ENCODE results near the gene CARS2.
"Not testable (repeated sequence)": the region's sequence is repeated elsewhere in the genome, so short reads cannot be mapped to it uniquely, and the experiment has no call there.

Gene CARS2, protein sequence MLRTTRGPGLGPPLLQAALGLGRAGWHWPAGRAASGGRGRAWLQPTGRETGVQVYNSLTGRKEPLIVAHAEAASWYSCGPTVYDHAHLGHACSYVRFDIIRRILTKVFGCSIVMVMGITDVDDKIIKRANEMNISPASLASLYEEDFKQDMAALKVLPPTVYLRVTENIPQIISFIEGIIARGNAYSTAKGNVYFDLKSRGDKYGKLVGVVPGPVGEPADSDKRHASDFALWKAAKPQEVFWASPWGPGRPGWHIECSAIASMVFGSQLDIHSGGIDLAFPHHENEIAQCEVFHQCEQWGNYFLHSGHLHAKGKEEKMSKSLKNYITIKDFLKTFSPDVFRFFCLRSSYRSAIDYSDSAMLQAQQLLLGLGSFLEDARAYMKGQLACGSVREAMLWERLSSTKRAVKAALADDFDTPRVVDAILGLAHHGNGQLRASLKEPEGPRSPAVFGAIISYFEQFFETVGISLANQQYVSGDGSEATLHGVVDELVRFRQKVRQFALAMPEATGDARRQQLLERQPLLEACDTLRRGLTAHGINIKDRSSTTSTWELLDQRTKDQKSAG
- 28.9 to 117 (median 81.7) reads per million in 18 experiments for total RNA-seq

DNA sequence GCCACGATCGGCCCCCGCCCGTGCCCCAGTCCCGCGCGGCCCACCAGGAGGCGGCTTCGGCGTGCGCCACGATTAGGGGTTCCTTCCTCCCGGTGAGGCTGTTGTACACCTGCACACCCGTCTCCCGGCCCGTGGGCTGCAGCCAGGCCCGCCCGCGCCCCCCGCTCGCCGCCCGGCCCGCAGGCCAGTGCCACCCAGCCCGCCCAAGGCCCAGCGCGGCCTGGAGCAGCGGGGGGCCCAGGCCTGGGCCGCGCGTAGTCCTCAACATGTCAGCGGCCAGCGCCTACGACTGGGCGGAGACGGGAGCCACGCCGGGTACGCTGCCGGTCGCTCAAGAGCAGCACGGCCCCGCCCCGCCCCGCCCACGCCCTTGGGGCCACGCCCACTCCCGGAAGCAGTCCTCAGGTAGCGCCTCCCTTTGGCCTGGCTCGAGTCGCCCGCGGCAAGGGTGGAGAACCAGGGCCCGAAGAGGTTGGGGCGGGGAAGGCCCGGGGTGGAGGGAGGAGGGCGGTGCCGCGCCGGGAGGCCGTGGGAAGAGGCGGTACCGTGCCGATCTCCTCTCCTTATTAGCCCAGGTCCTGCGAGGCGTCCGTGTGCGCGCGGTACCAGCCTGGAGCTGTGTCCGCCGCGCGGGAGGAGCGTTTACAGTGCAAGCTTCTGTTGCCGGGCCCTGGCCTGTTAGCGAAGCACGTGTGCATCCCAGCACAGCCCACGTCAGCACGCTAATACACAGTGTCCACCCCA, at the start of gene CARS2:
Gene CARS2 (minus strand): TSS at position 291 of the 744 bp plus-strand sequence. CDS start 23 bp downstream, at position 268.
- DNase-seq, result peak; percentile 98

DNA sequence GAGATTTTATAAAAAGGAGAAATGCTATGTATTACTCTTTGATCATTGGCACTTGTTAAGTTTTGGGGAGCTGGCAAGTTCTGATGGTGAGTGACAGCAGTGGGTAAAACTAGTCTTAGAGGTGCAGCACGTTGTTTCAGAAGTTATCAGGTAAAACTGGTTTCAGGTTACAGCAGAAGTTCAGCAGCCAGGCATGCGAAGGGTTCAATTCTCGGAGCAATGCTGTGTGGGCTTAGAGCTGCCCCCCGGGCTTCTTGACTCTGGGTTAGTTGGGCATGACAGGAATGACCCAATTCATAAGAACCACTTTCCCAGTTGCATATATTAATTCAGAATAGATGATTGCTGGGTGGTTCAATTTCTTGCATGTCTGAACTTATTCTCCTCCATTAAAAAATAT, 42.4 kb upstream of the CARS2 start:
- DNase-seq, result no peak

DNA sequence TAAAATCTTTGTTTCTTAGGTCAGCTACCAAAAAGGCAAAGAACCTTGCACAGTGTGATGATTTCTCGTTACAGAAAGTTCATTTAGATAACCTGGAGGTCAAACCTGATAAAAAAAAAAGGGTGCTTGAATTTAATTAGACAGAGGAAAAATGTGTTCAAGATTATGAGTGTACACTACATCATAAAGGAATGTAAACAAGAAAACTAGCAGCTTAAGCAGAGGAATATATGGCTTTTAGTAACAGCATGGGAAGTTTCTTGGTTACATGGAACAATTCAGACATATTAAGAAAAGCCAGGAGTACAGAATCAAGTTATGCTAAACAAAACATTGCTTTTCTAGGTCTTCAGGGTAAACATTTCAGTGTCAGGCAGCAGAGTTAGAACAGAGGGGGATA, 40.5 kb upstream of the CARS2 start:
- no peak for DNase-seq

DNA sequence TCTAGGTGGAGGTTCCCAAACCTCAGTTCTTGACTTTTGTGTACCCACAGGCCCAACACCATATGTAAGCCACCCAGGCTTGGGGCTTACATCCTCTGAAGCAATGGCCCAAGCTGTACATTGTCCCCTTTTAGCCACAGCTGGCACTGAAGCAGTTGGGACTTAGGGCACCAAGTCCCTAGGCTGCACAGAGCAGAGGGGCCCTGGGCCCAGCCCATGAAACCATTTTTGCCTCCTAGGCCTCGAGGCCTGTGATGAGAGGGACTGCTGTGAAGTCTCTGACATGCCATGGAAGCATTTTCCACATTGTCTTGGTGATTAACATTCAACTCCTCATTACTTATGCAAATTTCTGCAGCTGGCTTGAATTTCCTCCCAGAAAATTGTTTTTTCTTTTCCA, 37.8 kb upstream of the CARS2 start:
- DNase-seq, result no peak

DNA sequence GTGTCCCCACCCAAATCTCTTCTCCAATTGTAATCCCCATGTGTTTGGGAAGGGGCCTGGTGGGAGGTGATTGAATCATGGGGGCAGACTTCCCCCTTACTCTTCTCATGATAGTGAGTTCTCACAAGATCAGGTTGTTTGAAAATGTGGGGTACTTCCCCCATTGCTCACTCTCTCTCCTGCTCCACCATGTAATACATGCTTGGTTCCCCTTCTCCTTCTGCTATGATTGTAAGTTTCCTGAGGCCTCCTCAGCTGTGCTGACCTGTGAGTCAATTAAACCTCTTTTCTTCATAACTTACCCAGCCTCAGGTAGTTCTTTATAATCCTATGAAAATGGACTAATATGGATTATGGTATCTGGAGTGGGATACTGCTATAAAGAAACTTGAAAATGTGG, 31.6 kb upstream of the CARS2 start:
- no peak for DNase-seq

DNA sequence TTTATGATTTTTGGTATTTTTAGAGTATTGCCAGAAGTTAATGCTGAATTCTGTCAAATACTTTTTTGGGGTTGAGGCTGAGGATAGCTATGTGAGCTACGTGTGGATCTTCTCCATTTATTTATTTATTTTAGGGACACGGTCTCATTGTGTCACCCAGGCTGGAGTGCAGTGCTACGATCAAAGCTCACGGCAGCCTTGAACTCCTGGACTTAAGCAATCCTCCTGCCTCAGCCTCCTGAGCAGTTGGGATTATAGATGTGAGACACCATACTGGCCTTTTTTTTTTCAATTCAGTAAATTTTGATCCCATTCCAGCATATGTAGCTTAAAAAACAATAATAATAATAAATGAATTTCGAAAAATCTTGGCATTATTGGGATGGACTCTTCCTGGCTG, 28.6 kb upstream of the CARS2 start:
- DNase-seq, result no peak

DNA sequence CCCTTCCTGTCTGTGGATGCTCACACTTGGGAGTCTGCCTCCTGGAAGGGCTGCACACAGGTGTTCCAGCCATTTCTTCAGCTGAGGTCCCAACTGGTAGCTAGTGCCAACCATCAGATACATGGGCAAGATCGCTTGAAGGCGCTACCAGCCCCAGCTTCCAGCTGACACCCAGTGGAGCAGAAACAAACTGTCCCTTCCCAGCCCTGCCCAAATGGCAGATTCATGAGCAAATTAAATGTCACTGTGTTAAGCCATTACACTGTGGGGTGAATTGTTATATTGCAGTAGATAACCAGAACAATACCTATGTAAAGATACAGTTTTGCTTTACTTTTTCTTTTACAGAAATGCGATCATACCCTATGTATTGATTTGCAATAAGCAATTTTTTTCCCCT, 25.2 kb upstream of the CARS2 start:
- no peak for DNase-seq

DNA sequence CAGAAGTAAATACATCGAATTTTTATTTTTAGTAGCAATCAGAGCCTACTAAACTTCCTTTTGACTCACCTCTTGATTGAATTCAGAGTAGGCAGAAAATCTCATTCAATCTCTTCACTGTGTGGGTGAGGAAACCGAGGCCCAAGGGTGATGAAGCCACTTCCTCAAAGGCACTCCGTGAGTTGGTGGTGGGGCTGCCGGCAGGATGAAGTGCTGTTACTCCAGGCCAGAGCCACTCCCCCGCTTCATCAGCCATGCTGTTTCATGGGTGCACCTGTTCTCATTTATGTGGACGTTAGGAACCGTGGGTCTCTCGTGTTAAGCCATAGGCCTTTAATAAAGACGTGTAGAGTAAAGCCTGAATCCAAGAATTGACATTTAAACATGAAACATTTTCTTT, 20.8 kb upstream of the CARS2 start:
- peak; percentile 38 to 56 for DNase-seq

DNA sequence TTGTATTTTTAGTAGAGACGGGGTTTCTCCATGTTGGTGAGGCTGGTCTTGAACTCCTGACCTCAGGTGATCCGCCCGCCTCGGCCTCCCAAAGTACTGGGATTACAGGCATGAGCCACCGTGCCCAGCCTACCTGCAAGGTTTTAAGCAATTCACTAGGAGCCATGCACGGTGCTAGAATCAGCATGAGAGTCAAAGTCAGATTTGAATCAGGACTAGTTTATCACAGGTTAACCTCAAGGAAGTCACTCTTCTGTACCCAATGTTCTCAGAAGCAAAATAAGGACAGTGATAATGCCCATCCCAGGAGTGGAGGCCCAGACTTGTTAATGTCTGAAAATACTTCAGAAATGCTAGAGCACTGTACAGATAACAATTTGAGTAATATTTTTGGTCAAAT, 20.2 kb upstream of the CARS2 start:
- DNase-seq, result not testable (repeated sequence)

DNA sequence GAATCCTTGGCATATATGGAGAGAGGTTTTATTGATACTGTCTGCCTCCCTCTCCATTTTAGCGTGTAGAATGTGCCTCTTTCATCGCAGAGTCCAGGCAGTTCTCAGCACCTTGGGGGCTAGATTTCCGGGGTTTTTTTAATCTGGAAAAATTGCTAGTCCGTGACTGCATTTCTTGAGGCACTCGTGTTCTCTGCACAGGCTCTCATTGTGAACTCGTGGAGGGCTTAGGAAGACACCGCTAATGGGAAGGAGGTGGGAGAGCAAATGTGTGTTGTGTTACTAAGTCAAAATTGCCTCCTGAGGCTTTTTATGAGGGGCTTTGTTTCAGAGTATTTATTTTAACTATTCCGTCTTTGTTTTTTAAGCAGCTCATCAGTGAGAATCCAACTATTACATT, 17.7 kb upstream of the CARS2 start:
- no peak for DNase-seq

DNA sequence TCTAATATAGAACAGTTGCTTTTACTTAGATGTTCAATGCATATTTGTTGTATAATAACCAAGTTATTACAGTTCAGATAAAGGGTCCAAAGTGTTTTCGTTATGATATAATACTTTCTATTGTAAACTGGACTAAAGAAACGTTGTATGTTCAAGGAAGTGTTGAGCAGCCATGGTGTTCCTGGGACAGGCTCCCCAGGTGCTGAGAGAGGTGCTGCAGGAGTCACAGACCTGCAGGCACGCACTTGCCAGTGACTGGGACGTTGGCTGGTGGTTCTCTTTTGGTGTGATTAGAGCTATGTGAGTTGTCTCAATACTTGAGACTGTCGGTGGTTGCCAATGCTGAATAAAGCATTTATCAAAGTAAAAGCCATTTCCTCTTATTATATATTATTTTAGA, 17.1 kb upstream of the CARS2 start:
- DNase-seq, result no peak

DNA sequence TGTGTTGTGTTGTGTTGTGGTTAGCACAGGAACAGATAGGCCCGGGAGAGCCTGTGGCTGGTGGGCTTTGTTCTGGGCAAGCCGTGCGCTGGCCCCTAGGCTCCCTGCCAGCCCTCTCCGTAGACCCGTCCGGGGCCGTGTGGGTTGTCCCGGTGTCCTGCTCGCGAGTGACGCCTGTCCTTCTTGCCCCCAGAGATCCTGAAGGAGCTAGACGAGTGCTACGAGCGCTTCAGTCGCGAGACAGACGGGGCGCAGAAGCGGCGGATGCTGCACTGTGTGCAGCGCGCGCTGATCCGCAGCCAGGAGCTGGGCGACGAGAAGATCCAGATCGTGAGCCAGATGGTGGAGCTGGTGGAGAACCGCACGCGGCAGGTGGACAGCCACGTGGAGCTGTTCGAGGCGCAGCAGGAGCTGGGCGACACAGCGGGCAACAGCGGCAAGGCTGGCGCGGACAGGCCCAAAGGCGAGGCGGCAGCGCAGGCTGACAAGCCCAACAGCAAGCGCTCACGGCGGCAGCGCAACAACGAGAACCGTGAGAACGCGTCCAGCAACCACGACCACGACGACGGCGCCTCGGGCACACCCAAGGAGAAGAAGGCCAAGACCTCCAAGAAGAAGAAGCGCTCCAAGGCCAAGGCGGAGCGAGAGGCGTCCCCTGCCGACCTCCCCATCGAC, 13.3 kb upstream of the CARS2 start:
- DNase-seq, result no peak

DNA sequence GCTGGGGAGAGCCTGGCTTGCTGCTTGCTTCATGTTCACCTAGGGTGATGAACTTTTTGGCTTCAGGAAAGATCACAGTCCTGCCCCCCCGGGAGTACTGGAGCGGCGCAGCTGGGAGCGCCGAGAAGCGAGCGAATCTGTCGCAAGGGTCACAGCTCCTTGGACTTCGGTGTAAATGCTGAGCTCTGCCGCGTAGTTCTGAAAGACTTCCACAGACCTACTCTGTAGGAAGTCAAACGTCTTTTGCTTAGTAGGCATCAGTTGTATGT, 10.3 kb upstream of the CARS2 start:
- peak; percentile 48 to 52 for DNase-seq

DNA sequence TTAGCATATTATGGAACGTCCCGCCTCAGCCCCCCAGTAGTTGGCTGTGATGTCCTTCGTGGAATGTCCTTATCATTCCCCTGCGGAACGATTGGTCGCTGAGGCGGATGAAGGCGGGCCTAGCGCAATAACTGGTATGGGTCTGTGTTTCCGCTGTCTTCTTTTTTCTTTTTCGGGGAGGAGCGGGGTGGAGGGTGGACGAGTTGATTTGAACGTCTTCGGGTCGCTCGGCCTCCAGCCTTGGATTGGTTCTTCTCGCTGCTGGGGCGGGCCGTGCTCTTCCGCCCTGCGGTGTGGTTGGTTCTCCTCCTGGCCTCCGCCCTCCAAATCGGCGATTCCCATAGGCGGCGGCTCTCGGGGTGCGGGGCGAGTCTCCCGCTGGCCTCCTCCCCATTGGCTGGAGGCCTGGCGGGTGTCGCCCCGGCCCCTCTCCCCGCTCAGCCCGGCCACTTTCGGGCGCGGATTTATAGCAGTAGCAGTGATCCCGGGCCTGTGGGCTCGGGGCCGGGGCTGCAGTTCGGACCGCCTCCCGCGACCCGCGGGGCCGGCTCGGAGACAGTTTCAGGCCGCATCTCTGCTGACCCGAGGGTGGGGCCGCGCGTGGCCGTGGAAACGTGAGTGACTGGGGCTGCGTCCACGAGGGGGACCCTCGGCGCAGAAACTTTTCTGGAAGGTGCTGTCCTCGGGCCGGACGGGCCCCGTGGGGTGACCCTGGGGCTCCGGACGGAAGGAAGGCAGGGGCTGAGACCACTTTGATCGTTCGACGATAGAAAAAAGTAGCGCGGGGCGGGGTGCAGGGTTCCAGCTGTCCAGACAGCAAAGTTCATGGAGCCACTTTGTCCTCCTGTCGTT, 9.7 kb upstream of the CARS2 start:
- peak; percentile 100 for DNase-seq

DNA sequence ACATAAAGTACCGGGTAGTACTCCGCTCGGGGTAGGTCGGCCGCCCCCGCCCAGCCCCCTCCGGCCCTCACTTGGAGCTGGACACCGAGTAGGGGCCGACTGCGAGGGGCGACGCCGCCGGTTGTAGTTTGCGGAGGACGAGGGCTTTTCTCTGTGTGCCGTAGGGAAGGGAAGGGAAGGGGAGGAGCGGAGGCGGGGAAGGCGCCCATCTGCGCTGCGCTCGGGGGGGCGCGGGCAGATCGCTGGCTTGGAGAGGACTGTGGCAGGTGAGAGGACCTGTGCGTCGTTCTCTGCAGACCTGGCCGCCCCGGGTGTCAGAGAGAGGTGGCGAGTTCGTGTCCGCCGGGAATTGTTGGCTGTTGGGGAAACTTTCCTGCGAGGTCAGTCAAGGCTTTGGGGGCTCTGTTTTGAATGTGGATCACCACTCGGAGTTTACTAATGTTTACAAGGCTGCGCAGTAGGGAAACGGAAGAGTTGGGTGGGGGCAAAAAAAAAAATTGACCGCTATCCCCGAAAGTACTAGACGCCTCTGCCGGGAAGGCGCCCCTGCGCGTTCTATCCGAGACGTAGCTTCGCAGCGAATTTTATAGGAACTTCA, 9.0 kb upstream of the CARS2 start:
- DNase-seq, result peak; percentile 15 to 32

DNA sequence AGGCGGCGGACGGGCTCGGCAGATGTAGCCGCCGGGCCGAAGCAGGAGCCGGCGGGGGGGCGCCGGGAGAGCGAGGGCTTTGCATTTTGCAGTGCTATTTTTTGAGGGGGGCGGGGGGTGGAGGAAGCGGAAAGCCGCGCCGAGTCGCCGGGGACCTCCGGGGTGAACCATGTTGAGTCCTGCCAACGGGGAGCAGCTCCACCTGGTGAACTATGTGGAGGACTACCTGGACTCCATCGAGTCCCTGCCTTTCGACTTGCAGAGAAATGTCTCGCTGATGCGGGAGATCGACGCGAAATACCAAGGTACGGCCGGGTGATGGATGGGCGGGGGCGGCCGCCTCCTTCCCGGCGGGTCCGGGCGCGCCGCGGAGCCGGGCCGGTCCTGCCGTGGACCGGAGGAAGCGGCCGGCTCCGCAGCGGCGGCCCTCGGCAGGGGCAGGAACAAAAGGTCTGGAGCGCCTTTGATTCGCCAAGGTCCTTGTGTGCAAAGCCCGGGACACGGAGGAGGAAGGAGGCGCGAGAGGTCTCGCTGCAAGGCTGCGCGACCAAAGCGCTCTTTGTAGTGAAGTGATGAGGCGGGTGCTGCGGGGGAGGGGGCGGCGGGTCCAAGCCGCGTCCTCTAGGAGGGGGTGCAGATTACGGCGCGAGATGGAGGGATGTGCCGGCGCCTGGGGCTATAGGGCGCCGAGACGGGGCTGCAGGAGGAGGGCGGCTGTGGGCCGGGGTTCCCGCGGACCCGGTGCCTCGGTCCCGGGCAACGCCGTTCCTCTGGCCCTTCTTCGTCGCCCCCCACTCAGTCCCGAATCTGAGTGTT, 8.3 kb upstream of the CARS2 start:
- peak; percentile 54 to 72 for DNase-seq

DNA sequence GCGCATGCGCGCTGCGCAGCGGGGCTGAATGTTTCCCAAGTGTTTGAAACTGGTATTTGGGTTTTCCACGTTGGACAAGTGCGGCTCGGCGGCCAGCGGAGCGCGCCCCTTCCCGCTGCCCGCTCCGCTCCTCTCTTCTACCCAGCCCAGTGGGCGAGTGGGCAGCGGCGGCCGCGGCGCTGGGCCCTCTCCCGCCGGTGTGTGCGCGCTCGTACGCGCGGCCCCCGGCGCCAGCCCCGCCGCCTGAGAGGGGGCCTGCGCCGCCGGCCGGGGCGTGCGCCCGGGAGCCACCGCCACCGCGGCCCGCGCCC, 7.7 kb upstream of the CARS2 start, which contains the start of gene ING1:
Gene ING1 (plus strand): TSS at position 59 of the 311 bp plus-strand sequence. CDS start 450 bp downstream, outside the sequence.
- no peak for DNase-seq

DNA sequence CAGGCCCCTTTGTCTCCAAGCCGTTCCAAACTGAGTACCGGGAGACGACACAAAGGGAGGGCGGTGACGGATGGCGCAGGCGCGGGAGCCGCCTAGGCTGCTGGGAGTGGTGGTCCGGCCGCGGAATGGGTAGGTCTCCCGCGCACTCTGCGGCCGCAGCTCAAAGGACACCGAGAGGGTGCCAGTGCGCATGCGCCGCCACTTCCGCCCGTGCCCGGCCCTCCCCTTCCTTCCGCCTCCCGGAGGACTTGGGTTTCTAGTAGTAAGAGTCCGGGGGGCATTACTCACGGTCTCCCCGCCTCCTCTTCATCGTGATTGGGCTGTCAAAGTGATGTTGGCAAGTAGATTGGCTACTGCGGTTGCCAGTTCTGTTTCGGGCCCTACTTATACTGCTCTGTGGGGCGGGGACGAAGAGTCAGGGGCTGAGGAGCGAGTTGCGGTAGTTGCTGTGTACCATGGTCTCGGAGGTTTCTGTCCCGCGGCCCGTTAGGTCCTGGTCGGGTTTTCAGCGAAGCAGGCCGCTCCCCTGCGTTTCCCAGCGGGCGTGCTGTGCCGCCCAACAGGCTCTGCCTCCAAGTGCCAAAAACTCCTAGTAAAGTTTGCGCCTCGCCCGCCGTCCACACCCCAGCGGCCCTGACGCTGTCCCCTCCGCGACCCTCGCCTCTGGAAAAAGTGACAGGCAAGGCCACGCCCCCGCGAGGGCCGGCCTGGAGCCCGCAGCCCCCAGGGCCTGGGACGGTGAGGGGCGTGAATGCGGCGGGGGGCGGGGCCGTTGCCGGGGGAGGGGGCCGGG, 7.1 kb upstream of the CARS2 start:
- peak; percentile 99 for DNase-seq

DNA sequence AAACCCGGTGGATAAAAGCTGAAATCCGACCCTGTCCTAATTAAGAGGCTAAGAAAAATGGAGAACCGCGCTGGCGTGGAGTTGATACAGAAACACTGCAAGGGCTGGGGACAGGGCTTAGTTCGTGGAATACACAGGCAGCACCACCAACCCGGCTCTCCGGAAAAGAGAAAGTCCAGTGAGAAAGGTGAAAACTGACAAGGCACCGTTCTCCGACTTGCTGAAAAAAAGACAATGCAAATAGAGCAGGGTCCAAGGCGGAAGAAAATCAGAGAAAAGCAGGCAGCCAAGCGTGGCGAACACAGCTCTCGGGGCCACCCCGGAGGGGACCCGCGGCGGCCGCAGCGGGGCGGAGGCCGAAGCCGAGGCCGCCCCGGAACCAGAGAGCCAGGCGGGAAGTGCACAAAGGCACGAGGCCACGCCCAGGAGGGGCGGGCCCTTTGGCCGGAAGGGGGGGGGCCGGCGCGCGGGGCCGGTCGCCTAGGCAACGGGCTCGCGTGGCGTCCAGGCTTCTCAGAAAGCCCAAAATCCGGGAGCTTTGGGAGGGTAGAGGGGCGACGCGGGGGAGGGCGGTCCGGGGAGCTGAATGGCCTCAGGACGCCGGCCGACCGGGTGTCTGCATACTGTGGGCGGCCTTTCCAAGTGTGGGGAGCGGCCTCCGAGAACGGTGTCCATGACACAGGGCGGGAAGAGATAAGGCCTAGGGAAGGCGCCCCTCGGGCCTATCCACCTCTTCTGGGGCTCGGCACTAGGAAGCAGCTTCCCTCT, 6.3 kb upstream of the CARS2 start:
- DNase-seq, result peak; percentile 88 to 93

Data from inflammatory macrophage (primary cell).